Hematopoietic multipotent progenitor cell treated with erythropoietin and hydrocortisone succinate and interleukin-3 and kit ligand, for 17 days (in vitro differentiated cells): ENCODE results near the gene OR5AU1.
"Not testable (repeated sequence)": the region's sequence is repeated elsewhere in the genome, so short reads cannot be mapped to it uniquely, and the experiment has no call there.

Source experiments
- DNase-seq: peaks from one replicate; pipeline ENCODE4 v3.0.0-alpha.2; 2015; ENCODE audit warnings: low spot score

OR5AU1 gene

DNA sequence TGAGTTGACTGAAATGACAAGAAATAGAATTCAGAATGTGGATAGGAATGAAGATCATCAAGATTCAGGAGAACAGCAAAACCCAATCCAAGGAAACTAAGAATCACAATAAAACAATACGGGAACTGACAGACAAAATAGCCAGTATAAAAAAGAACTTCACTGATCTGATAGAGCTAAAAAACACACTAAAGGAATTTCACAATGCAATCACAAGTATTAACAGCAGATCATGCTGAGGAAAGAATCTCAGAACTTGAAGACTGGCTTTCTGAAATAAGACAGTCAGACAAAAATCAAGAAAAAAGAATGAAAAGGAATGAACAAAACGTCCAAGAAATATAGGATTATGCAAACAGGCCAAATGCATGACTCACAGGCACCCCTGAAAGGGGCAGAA lies 15.3 kb upstream of the OR5AU1 start:
- no peak for DNase-seq

DNA sequence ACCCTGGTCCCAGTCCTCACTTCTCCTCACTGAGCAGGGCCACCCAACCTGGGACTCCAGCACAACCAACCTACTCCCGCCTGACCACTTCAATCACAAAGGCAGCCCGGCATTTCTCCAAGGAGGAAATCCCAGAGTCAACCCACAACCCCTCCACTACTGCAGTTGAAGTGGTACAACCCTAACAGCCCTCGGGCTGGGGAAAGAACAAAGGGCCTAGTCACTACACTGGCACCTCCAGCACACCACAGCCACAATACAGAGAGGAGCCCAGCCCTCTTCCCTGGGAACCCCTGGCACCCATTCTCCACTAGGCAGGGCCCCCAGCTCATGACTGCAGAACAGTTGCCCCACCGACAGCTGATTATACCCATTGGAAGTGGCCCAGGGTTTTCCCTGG lies 13.7 kb upstream of the OR5AU1 start:
- DNase-seq = no peak

DNA sequence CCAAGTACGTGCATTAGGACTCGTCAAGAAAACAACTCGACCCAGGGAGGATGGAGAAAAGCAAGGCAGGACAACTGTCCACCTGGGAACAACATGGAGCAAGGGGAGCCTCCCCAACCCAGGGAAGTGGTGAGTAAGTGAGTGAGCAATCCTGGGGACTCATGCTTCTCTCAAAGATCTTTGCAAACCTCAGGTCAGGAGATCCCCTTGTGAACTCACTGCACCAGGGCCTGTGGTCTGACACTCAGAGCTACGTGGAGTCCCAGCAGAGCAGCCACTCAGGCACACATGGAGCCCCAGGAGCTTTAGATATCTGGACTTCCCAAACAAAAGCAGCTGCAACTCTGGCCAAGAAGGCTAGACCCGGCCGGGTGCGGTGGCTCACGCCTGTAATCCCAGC lies 12.2 kb upstream of the OR5AU1 start:
- DNase-seq = no peak

DNA sequence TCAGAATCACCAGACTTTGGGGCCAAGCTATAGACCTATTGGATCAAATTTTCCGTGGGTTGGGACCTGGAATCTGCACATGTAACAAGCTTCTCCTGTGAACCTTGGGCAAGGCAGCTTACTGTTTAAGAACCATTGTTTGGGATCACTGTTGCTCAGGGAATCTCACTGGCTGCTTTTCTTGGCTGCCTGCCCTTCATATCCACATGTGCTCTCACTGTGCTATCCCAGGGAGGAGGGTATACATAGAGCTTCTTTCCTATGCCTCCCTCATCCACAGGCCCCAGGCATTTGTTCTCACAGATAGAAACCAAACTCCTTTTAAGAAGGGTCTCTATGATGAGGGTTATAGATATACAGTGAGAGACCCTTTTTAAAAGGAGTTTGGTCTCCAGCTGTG lies 9.8 kb upstream of the OR5AU1 start:
- not testable (repeated sequence) for DNase-seq

DNA sequence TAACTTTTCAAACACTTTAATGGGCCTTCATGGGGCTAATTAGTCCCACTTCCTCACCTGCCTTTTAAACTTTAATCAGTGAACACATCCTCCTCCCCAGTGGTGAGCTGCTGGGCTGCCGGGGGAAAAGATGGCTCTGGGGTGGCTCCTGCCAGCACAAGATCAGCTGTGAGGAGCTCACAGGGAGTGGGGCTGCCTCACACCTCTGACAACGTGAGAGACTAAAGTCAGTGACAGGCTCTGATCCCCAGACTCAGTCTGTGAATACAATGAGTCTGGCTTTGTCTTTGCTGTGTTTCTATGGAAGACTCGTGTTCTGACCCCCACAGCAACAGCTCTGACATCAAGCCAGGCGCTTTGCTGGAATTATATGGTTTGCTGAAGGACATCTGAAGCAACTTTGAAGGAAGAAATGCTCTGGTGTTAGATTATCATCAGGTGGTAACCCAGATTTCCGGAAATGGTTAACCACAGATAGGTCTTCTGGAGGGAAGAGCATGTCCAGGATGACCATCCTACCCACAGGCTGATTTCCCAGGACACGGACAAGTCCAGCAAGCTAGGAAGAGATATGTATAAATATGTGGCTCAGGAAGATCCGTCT lies 9.2 kb upstream of the OR5AU1 start:
- not testable (repeated sequence) for DNase-seq

DNA sequence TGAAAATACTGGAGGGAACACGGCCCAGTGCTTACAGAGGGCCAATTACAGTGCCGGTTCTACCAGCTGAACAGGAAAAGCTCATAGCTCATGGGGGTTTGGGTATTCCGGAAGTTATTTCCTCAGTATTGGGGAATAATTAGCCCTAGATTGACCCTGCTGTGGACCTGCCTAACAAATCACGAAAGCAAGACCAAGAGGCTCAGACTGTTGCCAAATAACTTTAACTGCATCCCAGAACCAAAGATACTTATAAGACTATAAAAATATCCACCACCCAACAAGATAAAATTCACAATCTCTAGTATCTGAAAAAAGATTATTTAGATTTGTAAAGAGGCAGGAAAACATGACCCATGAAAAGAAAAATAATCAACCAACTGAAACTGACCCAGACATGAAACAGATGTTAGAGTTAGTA lies 8.0 kb upstream of the OR5AU1 start:
- DNase-seq = no peak

DNA sequence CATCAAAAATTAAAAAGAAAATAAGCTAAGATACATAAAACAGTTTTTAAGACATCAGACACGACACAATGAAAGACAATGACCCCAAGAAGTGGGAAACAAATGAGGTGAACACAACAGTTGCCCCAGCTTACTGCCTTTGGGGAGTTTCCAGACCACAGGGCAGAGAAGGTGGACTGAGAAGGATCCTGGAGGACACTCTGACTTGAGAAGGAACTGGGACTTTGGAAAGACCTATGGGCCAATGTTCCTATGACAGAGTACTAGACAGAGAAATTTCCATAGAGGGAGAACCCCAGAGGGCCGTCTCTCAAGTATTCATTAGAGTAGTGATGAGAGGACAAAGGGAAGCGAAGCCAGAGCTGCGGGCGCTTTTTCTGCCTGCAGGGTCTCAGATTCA lies 6.2 kb upstream of the OR5AU1 start:
- no peak for DNase-seq

DNA sequence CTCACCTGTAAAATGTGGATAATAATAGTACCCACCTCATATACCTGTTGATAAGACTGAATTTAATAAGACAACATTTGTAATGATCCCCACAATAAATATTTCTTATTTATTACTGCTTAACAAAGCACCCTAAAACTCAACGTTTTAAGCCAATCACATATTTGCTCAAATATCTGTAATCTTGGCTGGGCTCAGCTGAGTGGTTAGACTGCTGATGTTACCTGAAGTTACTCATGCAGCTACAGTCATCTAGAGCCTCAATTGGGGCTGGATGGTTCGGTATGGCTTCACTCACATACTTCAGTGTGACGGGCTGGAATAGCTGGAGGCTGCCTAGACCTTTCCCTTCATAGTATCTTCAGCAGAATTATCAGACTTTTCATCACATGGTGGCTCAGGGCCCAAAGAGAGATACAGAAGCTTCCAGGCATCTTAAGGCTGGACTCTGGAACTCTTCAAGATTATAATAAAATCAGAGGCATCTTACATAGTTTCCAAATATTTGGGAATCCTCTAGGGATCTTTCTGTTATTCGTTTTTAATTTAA lies 4.3 kb upstream of the OR5AU1 start:
- no peak for DNase-seq

DNA sequence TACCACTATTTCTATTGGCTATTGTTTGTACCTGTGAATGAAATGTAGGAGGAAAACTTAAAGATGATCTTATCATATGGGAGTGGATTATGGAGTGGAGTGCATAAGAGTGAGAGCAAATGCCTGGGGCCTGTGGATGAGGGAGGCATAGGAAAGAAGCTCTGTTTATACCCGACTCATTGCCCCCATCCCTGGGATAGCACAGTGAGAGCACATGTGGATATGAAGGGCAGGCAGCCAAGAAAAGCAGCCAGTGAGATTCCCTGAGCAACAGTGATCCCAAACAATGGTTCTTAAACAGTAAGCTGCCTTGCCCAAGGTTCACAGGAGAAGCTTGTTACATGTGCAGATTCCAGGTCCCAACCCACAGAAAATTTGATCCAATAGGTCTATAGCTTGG lies 2.3 kb upstream of the OR5AU1 start:
- not testable (repeated sequence) for DNase-seq

DNA sequence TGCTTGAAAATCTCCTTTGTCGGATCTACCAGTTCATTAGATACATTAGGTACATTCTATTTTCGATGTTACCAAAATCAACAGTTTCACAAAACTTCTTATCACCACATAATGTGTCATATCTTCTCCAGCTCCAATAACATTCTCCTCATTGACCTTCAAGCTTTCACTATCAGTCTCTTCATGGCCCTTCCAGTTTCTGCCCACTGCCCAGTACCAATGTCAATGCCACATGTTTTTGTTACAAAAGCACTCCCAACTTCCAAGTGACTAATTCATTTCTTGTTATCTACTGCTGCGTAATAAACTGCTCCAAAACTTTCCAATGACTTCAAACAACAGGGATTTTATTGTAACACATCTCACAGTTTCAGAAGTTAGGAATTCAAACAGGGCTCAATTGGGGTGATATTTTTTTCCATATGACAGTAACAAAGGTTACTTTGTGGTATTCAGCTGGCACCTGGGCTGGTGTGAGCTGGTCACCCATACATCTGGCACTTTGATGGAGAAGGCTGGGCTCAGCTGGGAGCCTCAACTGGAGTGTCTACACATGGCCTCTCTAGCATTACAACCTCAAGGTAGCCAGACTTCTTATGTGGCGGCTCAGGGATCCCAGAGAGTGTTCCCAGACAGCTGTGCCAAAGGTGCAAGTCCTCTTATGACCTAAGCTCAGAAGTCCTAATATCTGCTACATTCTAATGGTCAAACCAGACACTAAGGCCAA lies 6.1 kb downstream of the OR5AU1 start:
- DNase-seq = no peak

DNA sequence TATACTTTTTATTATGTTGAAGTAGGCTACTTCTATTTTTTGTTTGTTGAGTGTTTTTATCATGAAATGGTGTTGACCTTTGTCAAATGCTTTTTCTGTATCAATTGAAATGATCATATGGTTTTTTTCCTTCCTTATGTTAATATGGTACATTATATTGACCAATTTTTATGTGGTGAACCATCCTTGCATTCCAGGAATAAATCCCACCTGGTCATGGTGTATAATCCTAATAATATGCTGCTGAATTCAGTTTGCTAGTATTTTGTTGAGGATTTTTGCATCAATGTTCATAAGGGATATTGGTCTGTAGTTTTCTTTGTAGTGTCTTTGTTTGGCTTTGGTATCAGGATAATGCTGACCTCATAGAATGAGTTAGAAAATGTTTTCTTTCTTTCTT lies 10.4 kb downstream of the OR5AU1 start:
- DNase-seq = no peak

DNA sequence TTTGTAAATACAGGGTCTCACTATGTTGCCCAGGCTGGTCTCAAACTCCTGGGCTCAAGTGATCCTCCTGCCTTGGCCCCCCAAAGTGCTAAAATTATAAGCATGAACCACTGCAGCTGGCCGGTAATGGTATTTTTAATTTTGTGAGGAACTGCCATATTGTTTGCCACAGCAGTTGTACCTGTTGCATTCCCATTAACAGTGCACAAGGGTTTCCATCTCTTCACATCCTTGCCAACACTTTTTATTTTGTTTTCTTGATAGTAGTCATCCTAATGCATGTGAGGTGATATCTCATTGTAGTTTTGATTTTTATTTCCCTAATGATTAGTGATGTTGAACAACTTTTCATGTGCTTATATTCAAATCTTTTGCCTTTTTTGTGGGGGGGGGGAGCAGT lies 13.5 kb downstream of the OR5AU1 start:
- DNase-seq = no peak

DNA sequence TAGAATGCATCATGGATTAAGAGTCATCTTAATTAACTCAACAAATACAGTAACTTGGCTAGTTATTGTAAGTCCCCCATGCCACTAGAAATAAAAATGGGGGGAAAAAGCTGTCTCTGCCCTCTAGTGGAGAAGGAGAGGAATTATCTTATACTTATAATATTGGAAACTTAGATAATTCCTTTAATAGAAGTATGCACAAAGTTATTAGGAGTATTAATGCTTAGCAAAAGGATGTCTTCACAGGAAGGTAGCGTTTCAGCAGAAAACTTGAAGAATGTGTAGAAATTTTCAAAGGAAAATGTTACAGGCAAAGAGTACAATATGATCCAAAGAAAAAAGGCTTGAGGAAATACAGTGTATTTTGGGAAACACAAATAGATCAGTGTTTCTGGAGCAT lies 19.8 kb downstream of the OR5AU1 start:
- DNase-seq = peak; percentile 12

DNA sequence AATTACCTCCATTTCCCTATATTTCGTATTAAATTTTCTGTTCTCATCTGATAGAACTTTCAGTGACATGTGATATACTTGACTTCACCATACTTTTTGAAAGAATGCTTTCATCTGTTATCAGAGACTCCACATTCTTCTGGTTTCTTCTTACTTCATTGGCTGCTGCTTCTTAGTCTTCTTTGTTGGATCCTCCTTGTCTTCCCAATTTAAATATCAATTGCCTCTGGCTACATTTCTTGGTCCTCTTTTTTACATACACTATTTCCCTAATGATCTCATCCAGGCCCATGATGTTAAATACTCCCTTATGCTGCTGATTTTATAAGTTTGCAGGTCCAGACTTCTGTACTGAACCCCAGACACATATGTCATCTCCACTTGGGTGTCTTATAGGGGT lies 22.0 kb downstream of the OR5AU1 start:
- no peak for DNase-seq

DNA sequence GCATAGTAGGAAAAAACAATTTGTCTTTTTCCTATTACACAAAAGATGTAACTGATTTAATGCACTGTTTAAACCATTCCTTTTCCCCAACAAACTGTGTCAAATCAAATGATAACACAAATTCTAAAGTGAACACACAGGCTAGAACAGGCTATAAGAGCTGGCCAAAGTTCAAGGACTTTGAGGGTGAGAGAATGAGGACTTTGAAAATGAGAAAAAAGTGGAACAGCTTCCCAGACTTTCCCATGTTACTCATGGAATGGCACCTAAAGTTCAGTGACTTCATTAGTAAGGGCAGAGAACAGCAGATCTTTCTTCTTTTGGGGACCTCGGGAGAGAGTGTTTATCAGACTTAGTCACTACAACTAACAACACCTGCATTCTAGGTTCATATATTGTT lies 32.4 kb downstream of the OR5AU1 start:
- no peak for DNase-seq

DNA sequence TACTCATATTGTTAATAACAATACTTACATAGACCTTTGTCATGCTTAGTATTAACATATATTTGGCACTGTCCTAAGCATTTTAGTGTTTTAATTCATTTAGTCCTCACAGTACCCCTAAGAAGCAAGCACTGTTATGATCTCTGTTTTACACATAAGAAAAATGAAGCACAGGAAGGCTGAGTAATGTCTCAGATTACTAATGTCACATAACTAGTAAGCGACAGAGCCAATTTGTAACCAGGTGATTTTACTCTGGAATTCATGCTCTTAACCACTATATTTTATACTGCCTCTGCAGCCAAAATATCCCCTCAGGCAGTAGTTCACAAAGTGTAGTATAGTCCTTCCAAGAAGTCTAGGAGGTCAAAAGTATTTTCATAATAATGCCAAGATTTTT lies 34.7 kb downstream of the OR5AU1 start:
- DNase-seq = no peak

DNA sequence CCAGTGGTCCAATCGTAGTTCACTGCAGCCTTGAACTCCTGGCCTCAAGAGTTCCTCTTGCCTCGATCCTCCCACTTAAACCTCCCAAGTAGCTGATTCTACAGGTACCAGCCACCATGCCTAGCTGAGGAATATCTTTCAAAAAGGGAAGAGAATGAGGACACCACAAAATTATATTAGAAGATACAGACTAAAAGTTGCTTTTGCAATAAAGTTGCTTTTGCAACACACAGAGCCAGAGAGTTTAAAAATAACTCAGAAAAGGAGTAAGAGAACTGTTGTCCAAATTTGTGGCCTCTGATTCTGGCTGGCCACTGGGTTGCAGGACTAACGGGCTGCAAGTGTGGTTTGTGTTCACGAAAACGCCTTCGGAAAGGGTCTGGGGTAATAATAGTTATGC lies 35.2 kb downstream of the OR5AU1 start:
- DNase-seq = no peak

DNA sequence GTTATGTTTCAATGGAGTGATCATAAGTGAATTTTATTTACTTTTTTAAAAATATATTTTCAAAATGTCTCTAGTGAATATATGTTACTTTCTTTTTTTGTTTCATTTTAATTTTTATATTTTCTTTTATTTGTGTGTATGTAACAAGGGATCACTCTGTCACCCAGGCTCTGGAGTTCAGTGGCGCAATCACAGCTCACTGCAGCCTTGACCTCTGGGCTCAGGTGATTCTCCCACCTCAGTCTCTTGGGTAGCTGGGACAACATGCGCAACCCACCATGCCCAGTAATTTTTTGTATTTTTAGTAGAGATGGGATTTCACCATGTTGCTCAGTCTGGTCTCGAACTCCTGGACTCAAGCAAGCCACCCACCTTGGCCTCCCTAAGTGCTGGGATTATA lies 36.9 kb downstream of the OR5AU1 start:
- DNase-seq = no peak

DNA sequence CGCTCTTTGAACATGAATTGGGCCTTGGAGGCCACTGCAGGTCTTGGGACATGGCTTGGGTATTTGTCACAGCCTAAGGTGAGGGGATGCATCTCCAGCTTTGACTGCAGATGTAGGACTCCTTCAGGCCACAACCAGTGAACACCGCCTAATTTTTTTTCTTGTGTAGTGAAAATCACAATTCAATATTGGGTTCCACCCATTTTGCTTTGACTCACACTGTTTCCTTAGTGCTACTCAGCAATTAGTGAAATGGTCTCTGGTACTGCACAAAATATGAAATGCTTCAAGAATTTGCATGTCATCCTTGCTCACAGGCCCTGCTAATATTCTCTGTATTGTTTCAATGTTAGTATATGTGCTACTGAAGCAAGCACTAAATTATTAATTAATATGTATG lies 42.5 kb downstream of the OR5AU1 start:
- no peak for DNase-seq

DNA sequence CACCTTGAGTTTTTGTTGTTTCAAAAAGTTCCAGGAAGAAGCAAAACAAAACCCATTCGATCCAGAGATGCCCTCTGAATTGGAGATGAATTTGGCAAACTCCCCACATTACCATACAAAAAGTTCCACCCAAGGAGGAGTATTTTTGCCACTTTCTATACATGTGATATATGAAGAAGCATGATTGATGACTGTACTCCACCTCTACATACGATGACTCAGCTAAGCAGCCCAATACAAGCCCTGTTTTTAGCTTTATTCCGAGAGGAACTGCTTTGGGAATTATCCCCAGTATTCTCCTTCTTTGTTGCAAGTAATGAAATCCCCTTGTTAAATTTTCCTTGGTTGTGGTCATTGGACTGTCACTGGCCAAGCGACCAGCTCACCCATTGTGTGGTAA lies 43.6 kb downstream of the OR5AU1 start:
- DNase-seq = no peak

DNA sequence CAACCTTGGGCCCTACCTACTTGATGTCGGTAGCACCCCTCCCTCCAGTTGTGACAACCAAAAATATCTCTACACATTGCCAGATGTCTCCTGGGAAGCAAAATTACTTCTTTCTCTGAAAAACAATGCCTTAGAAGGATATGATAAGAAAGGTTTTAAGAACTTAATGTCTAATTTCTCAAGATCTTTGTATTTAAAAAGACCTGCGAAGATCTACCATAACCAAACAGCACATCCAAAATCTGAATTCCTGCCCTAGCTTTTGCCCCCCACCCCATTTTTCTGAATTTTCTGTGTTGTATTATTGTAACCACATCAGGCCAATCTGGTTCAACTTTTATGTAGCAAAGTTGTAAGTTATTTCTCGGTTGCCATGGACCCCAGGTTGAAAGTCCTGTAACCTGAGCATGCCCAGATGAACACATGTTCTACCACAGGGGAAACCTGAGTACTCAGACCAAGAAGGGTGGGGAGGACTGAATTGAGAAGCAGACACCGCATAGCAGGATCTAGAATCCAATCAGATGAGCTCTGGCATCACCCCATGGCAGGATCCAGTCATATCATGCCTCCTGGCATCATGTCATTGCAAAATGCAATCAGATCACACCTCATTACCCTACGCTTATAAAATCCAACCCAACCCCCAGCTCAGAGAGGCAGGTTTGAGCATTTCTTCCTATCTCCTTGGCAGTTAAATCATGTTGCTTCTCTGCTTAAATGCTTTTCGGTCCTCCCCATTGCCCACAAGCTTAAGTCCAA lies 46.3 kb downstream of the OR5AU1 start:
- no peak for DNase-seq

DNA sequence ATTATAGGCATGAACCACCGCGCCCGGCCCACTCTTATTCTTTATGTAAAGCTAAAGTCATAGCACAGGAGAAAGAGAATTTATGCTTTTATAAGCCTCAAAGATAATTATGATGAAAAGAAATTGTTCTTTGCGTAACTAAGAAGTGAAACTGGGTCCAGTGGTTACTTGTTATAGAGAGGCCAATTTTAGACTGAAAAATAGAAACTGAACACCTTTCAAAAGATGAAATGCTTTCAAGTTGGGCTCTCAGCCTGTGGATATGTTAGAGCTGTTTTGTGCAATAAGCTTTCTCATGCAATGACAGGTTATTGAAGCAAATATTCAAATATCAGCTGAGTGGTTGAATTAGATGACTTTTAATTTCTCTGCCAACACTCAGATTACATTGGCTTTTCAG lies 47.1 kb downstream of the OR5AU1 start:
- no peak for DNase-seq

DNA sequence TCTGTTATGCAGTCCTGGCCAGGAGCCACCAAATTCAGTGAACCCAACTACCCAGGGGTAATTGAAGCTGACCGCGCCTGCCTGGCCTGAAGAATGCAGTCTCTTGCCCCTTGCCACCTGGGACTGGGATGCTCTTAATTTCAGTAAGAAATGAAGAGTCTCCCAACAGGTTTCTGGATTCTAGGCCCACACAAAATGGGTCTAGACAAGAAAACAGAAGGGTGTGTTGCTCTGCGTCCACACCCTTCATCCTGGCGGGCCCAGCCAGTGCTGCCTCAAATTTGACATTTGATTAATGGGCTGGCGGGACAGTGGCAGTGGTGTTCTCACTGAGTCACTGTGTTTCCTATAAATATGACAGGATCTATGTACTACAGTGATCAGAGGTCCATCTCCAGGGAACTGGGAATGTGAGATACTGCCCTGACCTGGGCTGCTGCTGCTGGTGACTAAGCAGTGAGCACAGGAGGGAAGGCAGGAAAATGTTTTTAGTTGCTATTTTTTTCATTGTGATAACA lies 48.5 kb downstream of the OR5AU1 start:
- DNase-seq = no peak
